HG02973 (cell line): Measurements from ENCODE around the gene SLC26A6.
A peak's percentile ranks its signal among the peaks of the same experiment; 100 is the strongest.

Experiments
- ATAC-seq: cut with Tn5 transposase; IDR thresholded peaks from one replicate; pipeline ENCODE4 v1.9.1; 2021; ENCODE audit warnings: moderate library complexity; ENCODE audit not compliant: unreplicated experiment

SLC26A6 gene

DNA sequence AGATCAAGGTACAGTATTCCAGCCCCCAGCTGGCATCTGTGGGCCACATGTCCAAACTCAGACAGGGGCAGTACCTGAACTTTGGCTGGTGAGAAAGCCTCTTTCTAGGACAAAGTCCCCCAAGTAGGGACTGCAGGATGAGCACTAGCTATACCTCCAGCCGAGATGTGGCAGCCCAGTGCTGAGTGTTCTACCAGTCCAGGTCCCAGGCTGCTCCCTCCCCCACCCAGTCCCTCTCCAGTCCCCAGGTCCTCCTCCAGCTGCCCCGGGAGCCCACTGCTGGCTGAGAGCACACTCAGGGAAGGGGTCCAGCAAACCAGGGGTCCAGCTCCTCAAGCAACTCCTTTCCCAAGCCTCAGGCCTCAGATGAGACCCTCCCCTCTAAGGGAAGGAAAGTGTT lies 1.5 kb downstream of the SLC26A6 start:
- ATAC-seq, result no peak

- ATAC-seq, result no peak
Observed at GRCh38 chr3:48633256-48633655, 2.0 kb downstream of the SLC26A6 start.

DNA sequence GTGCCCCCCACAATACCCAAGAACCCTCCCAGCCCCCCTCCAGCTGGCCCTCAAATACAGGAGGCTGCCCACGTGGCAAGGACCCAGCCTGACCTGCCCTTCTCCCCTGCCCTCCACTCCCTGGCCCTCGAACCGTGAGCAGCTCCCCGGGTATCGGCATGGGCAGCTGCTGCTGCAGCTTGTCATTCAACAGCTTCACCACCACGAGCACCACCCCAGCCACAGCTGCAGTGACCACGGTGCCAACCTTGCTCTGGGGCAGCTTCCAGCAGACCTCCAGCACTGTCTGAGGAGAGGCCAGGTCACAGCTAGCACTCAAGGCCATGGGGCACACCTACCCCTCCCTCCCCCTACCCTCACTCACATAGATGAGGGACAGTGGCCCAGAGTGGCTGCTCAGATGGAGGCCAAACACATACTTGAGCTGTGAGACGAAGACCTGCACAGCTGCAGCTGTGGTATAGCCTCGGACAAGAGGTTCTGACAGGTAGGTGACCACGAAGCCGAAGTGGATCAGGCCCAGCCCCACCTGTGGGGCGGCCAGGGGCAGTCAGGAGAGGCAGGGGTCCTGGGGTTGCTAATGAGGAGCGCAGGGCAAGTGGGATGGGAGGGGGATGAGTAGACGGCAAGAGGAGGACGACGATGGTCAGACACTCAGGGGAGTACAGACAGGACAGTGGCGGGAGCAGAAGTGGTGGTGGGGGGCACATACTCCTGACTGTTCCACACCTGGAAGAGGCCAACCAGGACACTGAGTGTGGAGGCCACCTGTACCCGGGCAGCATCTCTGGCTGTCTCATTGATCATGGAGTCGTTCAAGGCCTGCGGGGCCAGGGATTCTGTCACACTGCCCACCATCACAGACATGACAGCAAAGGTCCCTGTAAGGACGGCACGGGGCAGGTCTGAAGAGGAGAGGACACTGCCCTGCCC lies 3.5 kb downstream of the SLC26A6 start:
- ATAC-seq, result no peak

DNA sequence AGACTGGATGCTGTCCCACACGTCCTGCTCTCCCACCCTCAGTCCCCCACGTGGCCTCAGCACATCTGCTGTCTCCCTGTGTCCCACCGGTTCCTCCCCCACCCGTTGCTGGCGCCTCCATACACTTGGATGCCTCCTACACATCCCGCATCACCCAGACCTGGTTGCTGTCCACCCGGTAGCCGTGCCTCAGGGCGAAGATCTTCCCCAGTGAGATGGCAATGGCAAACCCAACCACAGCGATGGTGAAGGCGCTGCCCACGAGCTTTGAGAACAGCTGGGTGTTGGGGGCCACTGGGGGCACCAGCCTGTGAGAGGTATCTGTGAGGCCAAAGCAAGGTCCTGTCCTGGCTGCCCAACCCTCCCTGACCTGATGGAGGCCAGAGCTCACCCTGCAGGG lies 4.4 kb downstream of the SLC26A6 start:
- ATAC-seq, result no peak

DNA sequence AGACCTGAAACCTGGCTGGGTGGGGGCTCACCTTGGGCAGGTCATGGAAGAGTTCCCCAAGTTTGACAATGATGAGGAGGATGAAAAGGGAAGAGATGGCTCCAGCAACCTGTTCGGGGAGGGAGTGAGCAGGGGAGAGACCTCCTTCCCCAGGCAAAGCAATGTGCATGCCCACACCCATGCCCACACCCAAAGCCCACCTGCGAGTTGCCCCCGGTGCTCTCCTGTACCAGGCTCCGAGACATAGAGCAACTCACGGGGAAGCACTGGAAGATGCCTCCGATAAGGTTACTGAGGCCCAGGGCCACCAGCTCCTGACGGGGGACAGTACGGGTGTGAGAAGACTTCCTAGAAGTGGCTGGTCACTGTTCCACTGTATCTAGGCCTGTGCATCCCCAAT lies 4.9 kb downstream of the SLC26A6 start:
- no peak for ATAC-seq

DNA sequence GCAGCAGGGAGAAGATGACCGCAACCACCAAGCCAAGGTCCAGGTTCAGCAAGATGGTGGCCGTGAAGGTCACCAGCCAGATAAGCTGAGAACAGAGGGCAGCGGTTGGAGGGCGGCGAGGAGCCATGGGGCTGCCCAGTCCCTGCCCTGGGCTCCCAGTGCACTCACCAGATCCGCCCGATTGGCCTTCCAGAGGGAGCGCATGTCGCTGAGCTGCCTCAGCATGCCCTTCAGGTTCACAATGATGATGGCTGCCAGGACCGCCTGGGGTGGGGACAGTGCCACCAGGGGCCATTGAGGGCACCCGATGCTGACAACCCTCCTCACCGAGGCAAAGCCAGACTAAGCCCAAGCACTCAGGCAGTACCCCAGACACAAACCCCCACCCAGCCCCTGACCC lies 5.4 kb downstream of the SLC26A6 start:
- no peak for ATAC-seq

DNA sequence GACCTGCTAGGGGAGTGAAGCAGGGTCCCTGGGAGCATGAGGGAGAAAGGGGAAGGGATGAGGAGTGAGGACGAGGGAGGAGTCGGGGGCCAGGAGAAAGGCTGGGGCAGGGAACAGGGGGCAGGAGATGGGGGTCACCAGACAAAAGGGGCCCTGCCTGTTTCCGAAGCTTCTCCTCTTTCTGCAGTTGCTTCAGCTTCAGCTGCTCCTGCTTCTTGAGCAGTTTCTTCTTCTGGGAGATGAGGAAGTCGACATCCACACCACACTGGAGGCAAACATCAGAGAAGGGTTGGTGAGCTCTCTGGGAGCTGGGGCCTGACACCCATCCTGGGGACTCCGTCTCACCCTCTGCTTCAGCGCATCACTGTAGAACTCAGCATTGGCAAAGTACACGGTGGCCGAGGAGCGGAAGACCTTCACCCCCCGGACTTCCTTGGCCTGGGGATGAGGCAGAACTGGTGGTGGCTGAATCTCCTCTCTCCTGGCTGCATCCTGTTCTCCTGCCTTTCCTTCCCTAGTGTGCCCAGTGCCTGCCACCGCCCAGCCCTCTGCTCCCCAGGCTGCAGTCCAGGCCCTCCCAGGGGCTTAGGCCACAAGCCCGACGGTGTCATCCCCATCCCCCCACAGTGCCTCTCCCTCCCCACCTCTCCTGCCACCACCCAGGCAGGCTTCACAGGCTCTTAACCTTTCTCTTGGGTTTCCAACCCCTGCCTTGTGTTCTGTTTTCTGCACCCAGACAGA lies 6.8 kb downstream of the SLC26A6 start:
- ATAC-seq, result no peak

GRCh38 chr3:48625600-48625999 lies 9.7 kb downstream of the SLC26A6 start:
- ATAC-seq, result no peak

- ATAC-seq, result no peak
Observed at GRCh38 chr3:48624767-48625166, 10.5 kb downstream of the SLC26A6 start.

- no peak for ATAC-seq
Observed at GRCh38 chr3:48623851-48624547, 11.3 kb downstream of the SLC26A6 start.

DNA sequence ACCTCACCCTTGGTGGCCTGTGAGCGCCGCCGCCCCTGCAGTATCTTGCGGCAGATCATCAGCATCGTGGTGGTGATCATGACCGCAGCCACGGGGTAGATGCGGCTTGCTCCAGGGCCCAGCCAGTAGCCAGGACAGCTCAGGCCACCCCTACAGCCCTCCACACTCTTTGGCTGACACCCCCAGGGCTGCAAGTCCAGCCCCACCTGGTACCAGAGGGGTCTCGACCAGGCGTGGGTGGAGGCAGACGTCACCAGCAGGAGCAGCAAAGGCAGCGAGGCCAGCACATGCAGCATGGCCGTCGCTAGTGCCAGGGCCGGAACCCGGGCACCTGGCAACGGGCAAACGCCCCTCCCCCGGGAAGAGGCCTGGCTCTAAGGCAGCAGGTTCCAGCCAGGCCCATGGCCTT lies 13.8 kb downstream of the SLC26A6 start, which contains the start of gene TMEM89:
TSS of gene TMEM89 (minus strand) at position 309 of the 409 bp plus-strand sequence. CDS start at position 296, 13 bp downstream.
- ATAC-seq, result no peak

GRCh38 chr3:48619541-48620524 lies 15.4 kb downstream of the SLC26A6 start:
- ATAC-seq, result no peak

DNA sequence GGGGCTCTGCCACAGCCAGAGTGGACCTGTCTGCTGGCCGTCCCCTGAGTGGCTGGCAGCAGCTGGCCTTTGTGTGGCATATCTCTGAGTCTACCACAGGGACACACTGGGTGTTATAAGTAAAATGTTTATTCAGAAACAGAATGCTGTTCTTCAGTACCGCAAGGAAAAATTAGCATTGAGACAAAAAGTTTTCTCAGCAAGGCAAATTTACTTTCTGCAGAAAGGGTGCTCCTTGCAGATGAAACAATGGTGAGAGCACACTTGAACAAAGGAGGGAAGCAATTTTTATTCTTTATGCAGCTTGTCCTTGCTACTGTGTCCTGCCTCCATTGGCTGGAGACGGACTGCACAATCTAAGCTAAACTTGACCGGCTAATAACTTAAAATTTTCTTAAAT lies 17.7 kb downstream of the SLC26A6 start:
- no peak for ATAC-seq

DNA sequence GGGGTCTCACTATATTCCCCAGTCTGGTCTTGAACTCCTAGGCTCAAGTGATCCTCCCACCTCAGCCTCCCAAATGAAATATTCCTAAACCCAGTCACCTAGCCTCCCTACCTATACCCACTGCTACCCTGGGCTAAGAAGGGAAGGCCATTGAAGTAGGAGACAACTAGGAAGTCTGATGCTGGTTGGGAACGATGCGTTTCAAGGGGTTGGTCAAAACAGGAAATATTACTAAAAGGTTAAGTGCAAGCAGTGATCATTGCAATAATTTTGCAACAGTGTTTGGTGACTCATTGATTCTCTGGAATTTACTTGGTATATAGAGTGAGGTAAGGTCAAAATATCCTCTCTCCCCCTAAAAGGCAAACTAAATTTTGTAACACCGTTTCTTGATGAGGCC lies 21.2 kb downstream of the SLC26A6 start:
- ATAC-seq, result no peak

DNA sequence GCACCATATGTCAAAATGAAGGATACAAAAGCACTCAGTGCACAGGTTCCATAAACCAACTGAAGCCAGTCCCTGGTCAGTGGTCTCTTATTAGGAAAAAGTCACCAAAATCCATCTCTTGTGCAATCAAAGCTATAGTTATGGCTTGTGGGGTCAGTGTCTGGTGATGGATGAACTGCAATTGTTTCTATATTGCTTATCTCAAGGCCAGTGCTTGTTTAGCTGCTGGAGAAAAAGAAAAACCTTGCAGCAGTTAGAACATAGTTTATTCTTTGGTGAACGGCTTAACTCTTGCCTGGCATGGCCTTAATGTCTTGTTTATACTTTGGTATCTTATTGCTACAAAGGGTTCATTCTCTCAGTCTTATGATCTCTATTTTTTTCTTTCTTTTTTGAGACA lies 23.0 kb downstream of the SLC26A6 start:
- no peak for ATAC-seq

DNA sequence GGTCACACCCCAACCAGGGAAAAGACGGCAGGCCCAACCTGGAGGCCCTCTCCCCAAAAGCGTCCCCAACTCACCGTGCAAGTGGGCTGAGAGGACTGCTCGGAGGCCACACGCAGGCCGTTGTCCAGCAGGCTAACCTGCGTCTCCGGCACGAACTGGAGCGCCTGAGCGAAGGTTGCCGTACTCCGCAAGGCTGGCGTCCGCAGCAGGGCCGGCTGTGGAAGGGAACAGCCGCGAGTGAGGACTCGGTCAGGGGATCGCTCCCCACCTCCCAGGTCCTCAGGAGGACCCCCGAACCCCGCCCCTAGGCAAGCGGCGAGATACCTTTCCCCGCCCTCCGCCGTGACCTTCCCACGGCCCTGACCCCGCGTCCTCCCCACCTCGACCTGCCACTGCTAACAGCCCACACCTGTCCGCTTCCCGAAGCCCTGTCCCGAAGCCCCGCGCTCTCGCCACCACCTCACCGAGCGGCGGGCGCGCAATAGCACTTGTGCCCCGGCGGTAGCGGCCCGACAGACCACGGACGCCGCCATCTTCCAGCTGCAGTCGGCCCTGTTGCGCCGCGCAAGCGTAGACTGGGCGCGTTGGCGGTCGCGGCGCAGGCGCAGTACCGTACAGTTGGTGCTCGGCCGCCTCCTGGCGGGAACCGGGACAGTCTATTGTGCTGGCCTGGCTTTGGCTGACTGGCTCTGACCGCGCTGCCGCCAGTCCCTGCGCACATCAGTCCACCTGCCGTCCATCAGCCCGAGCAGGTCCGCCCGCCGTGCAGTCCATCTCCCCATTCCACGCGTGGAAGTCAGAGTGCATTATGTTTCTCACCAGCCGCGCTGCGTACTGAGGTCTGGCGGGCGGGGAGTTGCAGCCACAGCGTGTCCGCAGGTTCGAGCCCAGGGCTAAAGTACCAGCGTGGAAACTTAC lies 25.9 kb downstream of the SLC26A6 start, which contains the start of gene UQCRC1:
TSS of gene UQCRC1 (minus strand) at position 559 of the 918 bp plus-strand sequence. CDS start at position 533, 26 bp downstream.
- peak; percentile 89 for ATAC-seq

GRCh38 chr3:48607519-48607918 lies 27.7 kb downstream of the SLC26A6 start:
- no peak for ATAC-seq

DNA sequence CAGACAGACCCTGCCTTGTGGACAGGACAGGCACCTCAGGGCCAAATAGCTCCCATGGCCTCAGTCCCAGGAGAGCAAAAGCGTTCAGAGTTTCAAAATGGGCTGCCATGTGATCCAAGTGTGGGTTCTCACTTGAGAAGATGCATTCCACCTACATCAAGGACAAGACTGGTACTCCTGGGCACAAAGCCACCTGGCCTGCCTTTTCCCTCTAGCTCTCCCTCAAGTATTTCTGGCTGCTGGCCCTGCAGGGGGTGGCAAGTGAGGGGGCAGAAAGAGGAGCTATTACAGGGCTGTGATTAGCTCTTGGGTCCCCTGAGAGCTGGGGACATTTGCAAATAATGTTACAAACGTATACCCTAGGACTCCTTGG lies 33.7 kb downstream of the SLC26A6 start:
- no peak for ATAC-seq
